Nephron progenitor cell (in vitro differentiated cells): ENCODE results near the gene BAIAP2L1.

Experiments
- DNase-seq: peaks from one replicate; pipeline ENCODE4 v3.0.0; 2021
- H3K27ac Mint-ChIP-seq: 2 replicates; pipeline ENCODE4 v1.8.0; 2021; ENCODE audit warnings: mild to moderate bottlenecking, moderate library complexity, mixed read lengths
- H3K27me3 Mint-ChIP-seq: 2 replicates; pipeline ENCODE4 v1.8.0; 2021; ENCODE audit warnings: mild to moderate bottlenecking, low read depth, mixed read lengths; ENCODE audit not compliant: poor library complexity
- H3K36me3 Mint-ChIP-seq: 2 replicates; pipeline ENCODE4 v1.8.0; 2021; ENCODE audit warnings: low read depth, mixed read lengths
- H3K4me1 Mint-ChIP-seq: 2 replicates; pipeline ENCODE4 v1.8.0; 2021; ENCODE audit warnings: mixed read lengths
- H3K4me3 Mint-ChIP-seq: 2 replicates; pipeline ENCODE4 v1.8.0; 2021; ENCODE audit warnings: mild to moderate bottlenecking, moderate library complexity, mixed read lengths
- H3K9me3 Mint-ChIP-seq: 2 replicates; pipeline ENCODE4 v1.8.0; 2021; ENCODE audit warnings: mild to moderate bottlenecking, moderate library complexity, mixed read lengths
- CTCF ChIP-seq: fragments of 200-600 bp; sonication (generic); IDR thresholded peaks from 2 replicates; pipeline ENCODE4 v1.5.0; 2021; ENCODE audit warnings: antibody characterized with exemption

Gene BAIAP2L1

GRCh38 chr7:98346515-98347069, 54.3 kb downstream of the BAIAP2L1 start:
- Mint-ChIP-seq H3K27ac (peak overlapping the region; percentile 23), H3K27me3 (no peaks in the 10 kb centered on the region), H3K9me3 (no peaks in the 10 kb centered on the region), H3K4me1 (peaks cover 16% of the 10 kb centered on the region), H3K36me3 (peaks cover 22% of the 10 kb centered on the region), H3K4me3 (no peak overlapping the region)
- no peak for TF ChIP-seq CTCF
- DNase-seq, result no peak

- TF ChIP-seq CTCF, result no peak
- Mint-ChIP-seq H3K9me3 (peaks cover 10% of the 10 kb centered on the region), H3K27ac (no peak overlapping the region), H3K36me3 (peaks cover 19% of the 10 kb centered on the region), H3K4me3 (no peak overlapping the region), H3K4me1 (no peaks in the 10 kb centered on the region), H3K27me3 (no peaks in the 10 kb centered on the region)
- DNase-seq, result no peak
Observed at GRCh38 chr7:98341106-98341505, 59.8 kb downstream of the BAIAP2L1 start.

- no peak overlapping the region for H3K27ac Mint-ChIP-seq
- no peak for TF ChIP-seq CTCF
- peaks cover 5% of the 10 kb centered on the region for H3K4me1 Mint-ChIP-seq
- H3K36me3 Mint-ChIP-seq, result peaks cover 15% of the 10 kb centered on the region
- DNase-seq, result no peak
- no peak overlapping the region for H3K4me3 Mint-ChIP-seq
- H3K9me3 Mint-ChIP-seq, result peaks cover 10% of the 10 kb centered on the region
- H3K27me3 Mint-ChIP-seq, result no peaks in the 10 kb centered on the region
Observed at GRCh38 chr7:98339043-98339442, 61.8 kb downstream of the BAIAP2L1 start.

GRCh38 chr7:98338441-98338840, 62.4 kb downstream of the BAIAP2L1 start:
- no peaks in the 10 kb centered on the region for H3K27me3 Mint-ChIP-seq
- H3K9me3 Mint-ChIP-seq, result peaks cover 10% of the 10 kb centered on the region
- peaks cover 15% of the 10 kb centered on the region for H3K36me3 Mint-ChIP-seq
- H3K4me1 Mint-ChIP-seq, result peaks cover 5% of the 10 kb centered on the region
- no peak for TF ChIP-seq CTCF
- DNase-seq, result no peak
- no peak overlapping the region for H3K4me3 Mint-ChIP-seq
- no peak overlapping the region for H3K27ac Mint-ChIP-seq

- Mint-ChIP-seq H3K27me3 (peaks cover 3% of the 10 kb centered on the region), H3K4me3 (no peak overlapping the region), H3K4me1 (peaks cover 5% of the 10 kb centered on the region), H3K36me3 (peaks cover 40% of the 10 kb centered on the region), H3K27ac (peak overlapping the region; percentile 63), H3K9me3 (peaks cover 34% of the 10 kb centered on the region)
- no peak for DNase-seq
- no peak for TF ChIP-seq CTCF
Observed at GRCh38 chr7:98335411-98335977, 65.4 kb downstream of the BAIAP2L1 start.

GRCh38 chr7:98334081-98334480, 66.8 kb downstream of the BAIAP2L1 start:
- Mint-ChIP-seq H3K36me3 (peaks cover 38% of the 10 kb centered on the region), H3K27ac (no peak overlapping the region), H3K9me3 (peaks cover 32% of the 10 kb centered on the region), H3K4me3 (no peak overlapping the region), H3K27me3 (peaks cover 3% of the 10 kb centered on the region), H3K4me1 (peaks cover 16% of the 10 kb centered on the region)
- no peak for DNase-seq
- no peak for TF ChIP-seq CTCF
